CD4-positive, CD25-positive, alpha-beta regulatory T cell (primary cell): ENCODE measurements around the gene NR1D2. TPM values are rescaled to one million over a fixed set of nuclear protein-coding genes. Genes with fewer than 3 reads are reported as not detected.

ENCODE experiments used
- ATAC-seq, 2 donors: fragments of 150-1000 bp; cut with Tn5 transposase; one replicate each; pipeline ENCODE4 v1.10.0; 2021; ENCODE audit warnings: low read depth in 2 of 2, moderate number of reproducible peaks in 2 of 2, moderate library complexity in 1 of 2
- DNase-seq, 3 donors: peaks; one replicate each; pipeline versions ENCODE4 v3.0.0 to v3.0.0-alpha.2; 2012 to 2022; ENCODE audit warnings: mixed read lengths in 1 of 3
- H3K27ac ChIP-seq: one replicate; pipeline ENCODE4 v1.7.0; 2013; ENCODE audit warnings: mild to moderate bottlenecking, low read length; ENCODE audit not compliant: insufficient read depth, poor library complexity, severe bottlenecking
- H3K27me3 ChIP-seq: one replicate; pipeline ENCODE4 v1.7.0; 2013; ENCODE audit warnings: low read length; ENCODE audit not compliant: control insufficient read depth, insufficient read depth
- H3K36me3 ChIP-seq: one replicate; pipeline ENCODE4 v1.7.0; 2013; ENCODE audit warnings: mild to moderate bottlenecking, low read length, moderate library complexity; ENCODE audit not compliant: control insufficient read depth, insufficient read depth
- H3K4me1 ChIP-seq: 2 replicates; pipeline ENCODE4 v1.7.0; 2013; ENCODE audit warnings: mild to moderate bottlenecking, low read length; ENCODE audit not compliant: insufficient read depth, control insufficient read depth, poor library complexity, severe bottlenecking
- H3K4me3 ChIP-seq: one replicate; pipeline ENCODE4 v1.7.0; 2013; ENCODE audit warnings: low read depth, mild to moderate bottlenecking, low read length, moderate library complexity
- H3K9me3 ChIP-seq, 2 experiments: 1 replicate in 1 of 2; 2 replicates in 1 of 2; pipeline ENCODE4 v1.7.0; 2013; ENCODE audit warnings: low read length in 2 of 2, mild to moderate bottlenecking in 1 of 2, moderate library complexity in 1 of 2; ENCODE audit not compliant: control insufficient read depth in 2 of 2
- H3K27ac Mint-ChIP-seq, 3 donors: one replicate each; pipeline ENCODE4 v1.8.0; 2020 to 2022; ENCODE audit warnings: mild to moderate bottlenecking in 3 of 3, mixed read lengths in 3 of 3, moderate library complexity in 2 of 3
- H3K27me3 Mint-ChIP-seq: one replicate; pipeline ENCODE4 v1.8.0; 2022; ENCODE audit warnings: mild to moderate bottlenecking, mixed read lengths
- H3K36me3 Mint-ChIP-seq: one replicate; pipeline ENCODE4 v1.8.0; 2020; ENCODE audit warnings: mixed read lengths
- H3K4me1 Mint-ChIP-seq, 4 donors: one replicate each; pipeline ENCODE4 v1.8.0; 2020 to 2022; ENCODE audit warnings: mixed read lengths in 4 of 4, mild to moderate bottlenecking in 1 of 4
- H3K4me3 Mint-ChIP-seq, 4 donors: one replicate each; pipeline ENCODE4 v1.8.0; 2020 to 2022; ENCODE audit warnings: mild to moderate bottlenecking in 4 of 4, mixed read lengths in 4 of 4, moderate library complexity in 3 of 4
- H3K9me3 Mint-ChIP-seq, 7 donors: one replicate each; pipeline ENCODE4 v1.8.0; 2020 to 2022; ENCODE audit warnings: mixed read lengths in 7 of 7, mild to moderate bottlenecking in 3 of 7, moderate library complexity in 2 of 7
- polyA plus RNA-seq, 4 donors: library from polyadenylated mRNA; unstranded; fragments of 300-500 nt; fragmentation: Illumina TruSeq; gene quantifications; one replicate each; pipeline ENCODE4 v1.2.3, GENCODE V29; 2021
- total RNA-seq: library from RNA; stranded (reverse); gene quantifications from one replicate; pipeline ENCODE4 v1.2.3, GENCODE V29; 2022

NR1D2 gene
- total and polyA plus RNA-seq, 5 donors from 2014 or later: 35.9 to 113 (median 44.2) TPM

DNA sequence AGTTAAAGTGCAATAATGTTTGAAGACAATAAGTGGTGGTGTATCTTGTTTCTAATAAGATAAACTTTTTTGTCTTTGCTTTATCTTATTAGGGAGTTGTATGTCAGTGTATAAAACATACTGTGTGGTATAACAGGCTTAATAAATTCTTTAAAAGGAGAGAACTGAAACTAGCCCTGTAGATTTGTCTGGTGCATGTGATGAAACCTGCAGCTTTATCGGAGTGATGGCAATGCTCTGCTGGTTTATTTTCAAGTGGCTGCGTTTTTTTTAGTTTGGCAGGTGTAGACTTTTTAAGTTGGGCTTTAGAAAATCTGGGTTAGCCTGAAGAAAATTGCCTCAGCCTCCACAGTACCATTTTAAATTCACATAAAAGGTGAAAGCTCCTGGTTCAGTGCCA is 25.5 kb upstream of the NR1D2 start:
- peaks cover 41% of the 10 kb centered on the region for H3K36me3 Mint-ChIP-seq
- peak overlapping the region in 1 of 3 donors; percentile 68 for H3K27ac Mint-ChIP-seq

DNA sequence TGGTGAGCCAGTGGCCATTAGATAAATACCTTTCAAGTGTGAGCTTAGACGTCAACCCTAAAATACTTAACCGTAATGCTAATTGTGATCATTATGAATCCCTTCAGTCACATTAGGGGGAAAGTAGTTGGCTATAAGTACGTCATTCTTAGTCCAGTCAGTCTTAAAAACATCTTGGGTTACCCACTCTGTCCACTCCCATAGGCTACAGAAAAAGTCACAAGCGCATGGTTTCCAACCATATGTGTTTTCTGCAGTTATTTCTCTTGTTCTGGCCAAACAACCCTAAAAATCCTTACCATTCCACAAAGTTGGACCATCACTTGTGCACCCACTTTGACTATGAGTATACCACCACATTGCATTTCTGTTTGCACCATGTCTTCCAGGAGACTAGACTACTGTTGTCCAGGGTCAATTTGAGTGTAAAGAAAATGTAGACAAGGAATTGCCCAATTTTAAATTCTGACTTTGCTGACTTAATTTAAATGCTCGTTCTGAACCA is 24.9 kb upstream of the NR1D2 start:
- ATAC-seq: no peak
- peak overlapping the region; percentile 23 for H3K27ac ChIP-seq

More for the DNA sequence above, 25.5 kb upstream of the NR1D2 start:
- H3K27me3 ChIP-seq: no peaks in the 10 kb centered on the region
- H3K27me3 Mint-ChIP-seq: peaks cover 10% of the 10 kb centered on the region
- H3K9me3 ChIP-seq: no peaks in the 10 kb centered on the region
- peaks cover 25 to 59% (median 45%) of the 10 kb centered on the region in 4 donors for H3K4me1 Mint-ChIP-seq
- DNase-seq (no peak), ATAC-seq (no peak)
- H3K36me3 ChIP-seq: peaks cover 33% of the 10 kb centered on the region
- H3K4me3 Mint-ChIP-seq: peak overlapping the region in 2 of 4 donors; percentile 83 to 99
- peaks cover 26% of the 10 kb centered on the region for H3K4me1 ChIP-seq
- H3K9me3 Mint-ChIP-seq: no peaks in the 10 kb centered on the region
- no peak overlapping the region for H3K4me3 ChIP-seq
- peak overlapping the region; percentile 92 for H3K27ac ChIP-seq

DNA sequence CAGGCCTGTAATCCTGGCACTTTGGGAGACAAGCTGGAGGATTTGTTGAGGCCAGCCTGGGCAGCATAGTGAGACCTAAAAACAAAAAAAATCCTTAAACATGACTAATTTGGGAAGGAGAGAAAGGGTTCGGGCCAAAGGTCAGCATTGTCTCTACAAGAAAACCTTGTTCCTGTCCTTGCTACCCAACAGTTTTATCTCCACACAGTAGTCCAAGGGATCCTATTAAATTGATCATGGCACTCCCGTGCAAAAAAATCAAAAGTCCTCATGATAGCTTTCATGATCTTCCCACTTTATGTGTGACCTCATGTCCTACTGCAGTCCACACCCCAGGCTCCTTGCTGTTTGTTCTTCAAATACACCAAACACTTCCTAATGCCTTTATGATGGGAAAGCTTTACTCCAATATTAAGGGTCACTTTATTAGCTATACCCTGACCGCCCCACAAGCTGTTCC is 24.0 kb upstream of the NR1D2 start:
- Mint-ChIP-seq H3K36me3 (peaks cover 41% of the 10 kb centered on the region), H3K27ac (peak overlapping the region in 1 of 3 donors; percentile 49), H3K9me3 (no peaks in the 10 kb centered on the region), H3K4me3 (peak overlapping the region in 3 of 4 donors; percentile 41 to 83 (median 82)), H3K4me1 (peaks cover 15 to 45% (median 37%) of the 10 kb centered on the region in 4 donors), H3K27me3 (peaks cover 6% of the 10 kb centered on the region)
- H3K9me3 ChIP-seq: no peaks in the 10 kb centered on the region
- no peak for ATAC-seq
- no peak overlapping the region for H3K4me3 ChIP-seq
- H3K36me3 ChIP-seq: peaks cover 33% of the 10 kb centered on the region
- no peaks in the 10 kb centered on the region for H3K27me3 ChIP-seq
- DNase-seq: no peak
- peak overlapping the region; percentile 55 for H3K27ac ChIP-seq
- peaks cover 22% of the 10 kb centered on the region for H3K4me1 ChIP-seq

More for the DNA sequence above, 24.9 kb upstream of the NR1D2 start:
- Mint-ChIP-seq H3K27me3 (peaks cover 10% of the 10 kb centered on the region), H3K4me1 (peaks cover 22 to 54% (median 43%) of the 10 kb centered on the region in 4 donors), H3K36me3 (peaks cover 41% of the 10 kb centered on the region), H3K27ac (peak overlapping the region; percentile 15 to 68 (median 16)), H3K9me3 (no peaks in the 10 kb centered on the region), H3K4me3 (peak overlapping the region in 2 of 4 donors; percentile 82 to 83)
- H3K27me3 ChIP-seq: no peaks in the 10 kb centered on the region
- peaks cover 26% of the 10 kb centered on the region for H3K4me1 ChIP-seq
- no peak overlapping the region for H3K4me3 ChIP-seq
- DNase-seq: no peak
- H3K9me3 ChIP-seq: no peaks in the 10 kb centered on the region
- peaks cover 33% of the 10 kb centered on the region for H3K36me3 ChIP-seq

DNA sequence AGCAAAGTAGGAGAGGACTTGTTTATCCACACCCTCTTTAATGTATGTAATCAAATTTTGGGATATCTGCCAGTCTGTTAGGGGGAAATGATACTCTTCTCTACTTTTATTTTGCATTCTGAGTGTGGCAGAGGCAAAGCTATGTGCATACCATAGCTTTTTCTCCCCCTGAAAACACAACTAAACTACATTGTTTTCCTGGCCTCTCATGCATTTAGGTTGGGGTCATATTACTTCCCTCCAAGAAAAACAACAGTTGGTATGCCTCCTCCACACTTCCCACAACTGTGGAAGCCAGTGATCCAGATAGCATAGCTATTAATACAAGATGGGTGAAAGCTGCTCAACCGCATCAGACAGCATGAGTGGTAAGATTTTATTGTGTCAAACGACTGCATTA is 21.3 kb upstream of the NR1D2 start:
- DNase-seq (no peak), ATAC-seq (no peak)
- Mint-ChIP-seq H3K27ac (no peak overlapping the region), H3K9me3 (no peaks in the 10 kb centered on the region), H3K27me3 (no peaks in the 10 kb centered on the region), H3K4me1 (peaks cover 10 to 25% (median 21%) of the 10 kb centered on the region in 4 donors), H3K36me3 (peaks cover 24% of the 10 kb centered on the region), H3K4me3 (no peak overlapping the region)
- no peak overlapping the region for H3K4me3 ChIP-seq
- H3K4me1 ChIP-seq: peaks cover 4% of the 10 kb centered on the region
- H3K27me3 ChIP-seq: no peaks in the 10 kb centered on the region
- no peaks in the 10 kb centered on the region for H3K9me3 ChIP-seq
- H3K36me3 ChIP-seq: peaks cover 26% of the 10 kb centered on the region
- no peak overlapping the region for H3K27ac ChIP-seq

DNA sequence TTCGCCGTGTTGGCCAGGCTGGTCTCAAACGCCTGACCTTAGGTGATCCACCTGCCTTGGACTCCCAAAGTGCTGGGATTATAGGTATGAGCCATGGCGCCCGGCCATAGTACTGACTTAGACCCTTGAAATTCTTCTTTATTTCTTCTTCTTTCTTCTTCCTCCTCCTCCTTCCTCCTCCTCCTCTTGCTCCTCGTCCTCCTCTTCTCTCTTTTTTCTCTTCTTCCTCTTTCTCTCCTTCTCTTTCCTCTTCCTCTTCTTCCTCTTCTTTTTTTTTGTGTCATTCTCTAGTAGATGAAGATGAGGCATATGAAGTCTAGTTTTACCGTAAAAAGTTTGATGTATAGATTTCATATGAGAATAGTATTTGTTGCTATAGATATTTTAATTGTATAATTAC is 18.8 kb upstream of the NR1D2 start:
- DNase-seq (no peak), ATAC-seq (no peak)
- Mint-ChIP-seq H3K4me3 (no peak overlapping the region), H3K36me3 (peaks cover 8% of the 10 kb centered on the region), H3K27me3 (no peaks in the 10 kb centered on the region), H3K4me1 (peaks cover 0 to 6% (median 2%) of the 10 kb centered on the region in 4 donors), H3K9me3 (no peaks in the 10 kb centered on the region), H3K27ac (no peak overlapping the region)
- no peak overlapping the region for H3K4me3 ChIP-seq
- H3K27ac ChIP-seq: no peak overlapping the region
- H3K27me3 ChIP-seq: no peaks in the 10 kb centered on the region
- H3K4me1 ChIP-seq: no peaks in the 10 kb centered on the region
- H3K36me3 ChIP-seq: peaks cover 6% of the 10 kb centered on the region
- H3K9me3 ChIP-seq: no peaks in the 10 kb centered on the region

DNA sequence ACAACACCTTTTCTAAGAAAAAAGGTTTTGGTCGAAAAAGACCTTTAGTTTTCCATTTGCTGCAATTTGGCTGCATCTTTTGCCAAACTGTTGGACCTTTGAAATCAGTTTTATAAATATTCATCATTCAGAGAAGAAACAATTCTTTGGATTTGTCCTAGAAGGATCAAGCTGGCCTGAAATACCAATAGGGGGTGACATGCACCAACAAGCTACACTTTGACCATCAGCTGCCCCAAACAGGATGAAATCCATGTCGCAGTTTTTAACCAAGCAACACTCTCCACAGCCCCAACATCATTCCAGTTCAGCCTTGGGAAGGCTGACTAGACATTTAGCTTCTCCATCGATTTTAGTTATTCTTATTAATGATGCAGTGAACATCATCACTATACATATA is 18.4 kb upstream of the NR1D2 start:
- Histone ChIP-seq H3K4me1 (no peaks in the 10 kb centered on the region), H3K36me3 (peaks cover 2% of the 10 kb centered on the region), H3K27me3 (peaks cover 2% of the 10 kb centered on the region), H3K9me3 (no peaks in the 10 kb centered on the region), H3K27ac (no peak overlapping the region), H3K4me3 (no peak overlapping the region)
- H3K27ac Mint-ChIP-seq: no peak overlapping the region
- H3K27me3 Mint-ChIP-seq: no peaks in the 10 kb centered on the region
- H3K4me3 Mint-ChIP-seq: no peak overlapping the region
- H3K4me1 Mint-ChIP-seq: peaks cover 0 to 3% (median 0%) of the 10 kb centered on the region in 4 donors
- peaks cover 7% of the 10 kb centered on the region for H3K36me3 Mint-ChIP-seq
- no peaks in the 10 kb centered on the region for H3K9me3 Mint-ChIP-seq
- no peak for ATAC-seq
- DNase-seq: no peak

DNA sequence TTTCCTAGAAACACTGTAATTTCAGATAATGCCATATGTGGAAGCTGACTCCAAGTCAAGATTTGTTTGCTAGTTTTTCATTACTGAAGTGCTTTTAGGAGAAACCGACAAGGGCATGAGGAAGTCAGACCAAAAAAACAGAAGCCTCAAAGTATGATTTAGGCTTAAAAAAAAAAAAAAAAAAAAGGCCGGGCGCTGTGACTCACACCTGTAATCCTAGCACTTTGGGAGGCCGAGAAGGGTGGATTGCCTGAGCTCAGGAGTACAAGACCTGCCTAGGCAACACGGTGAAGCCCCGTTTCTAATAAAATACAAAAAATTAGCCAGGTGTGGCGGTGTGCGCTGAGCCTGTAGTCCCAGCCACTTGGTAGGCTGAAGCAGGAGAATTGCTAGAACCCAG is 16.6 kb upstream of the NR1D2 start:
- Mint-ChIP-seq H3K9me3 (no peaks in the 10 kb centered on the region), H3K36me3 (peaks cover 4% of the 10 kb centered on the region), H3K4me1 (peaks cover 0 to 3% (median 0%) of the 10 kb centered on the region in 4 donors), H3K4me3 (no peak overlapping the region), H3K27ac (no peak overlapping the region), H3K27me3 (peaks cover 11% of the 10 kb centered on the region)
- no peaks in the 10 kb centered on the region for H3K36me3 ChIP-seq
- no peak overlapping the region for H3K4me3 ChIP-seq
- ATAC-seq (no peak), DNase-seq (no peak)
- H3K4me1 ChIP-seq: no peaks in the 10 kb centered on the region
- H3K9me3 ChIP-seq: no peaks in the 10 kb centered on the region
- peaks cover 2% of the 10 kb centered on the region for H3K27me3 ChIP-seq
- no peak overlapping the region for H3K27ac ChIP-seq

DNA sequence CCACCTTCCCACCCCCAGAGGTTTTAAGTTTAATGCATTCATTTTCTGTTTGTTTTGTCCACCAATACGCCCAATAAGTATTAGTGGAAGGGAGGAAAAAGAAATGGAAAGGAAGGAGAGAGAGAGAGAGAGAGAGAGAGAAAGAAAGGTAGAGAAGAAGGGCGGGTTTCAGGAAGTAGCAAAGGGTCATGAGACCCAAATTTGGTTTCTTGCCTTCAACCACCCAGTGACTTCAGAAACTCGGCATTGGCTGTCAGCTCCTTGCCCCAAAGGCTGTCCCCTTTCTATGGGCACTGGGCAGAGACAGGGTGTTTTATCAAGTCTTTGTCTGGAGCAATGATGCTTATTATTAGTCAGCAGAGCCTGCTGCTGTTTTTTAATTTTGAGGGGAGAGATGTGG is 13.5 kb upstream of the NR1D2 start:
- H3K9me3 Mint-ChIP-seq: no peaks in the 10 kb centered on the region
- no peak overlapping the region for H3K27ac Mint-ChIP-seq
- Histone ChIP-seq H3K36me3 (no peaks in the 10 kb centered on the region), H3K9me3 (no peaks in the 10 kb centered on the region), H3K27me3 (peaks cover 2% of the 10 kb centered on the region), H3K27ac (no peak overlapping the region), H3K4me3 (no peak overlapping the region), H3K4me1 (no peaks in the 10 kb centered on the region)
- no peak for ATAC-seq
- H3K4me3 Mint-ChIP-seq: no peak overlapping the region
- peaks cover 16% of the 10 kb centered on the region for H3K27me3 Mint-ChIP-seq
- peaks cover 0 to under 1% (median 0%) of the 10 kb centered on the region in 4 donors for H3K4me1 Mint-ChIP-seq
- DNase-seq: no peak
- H3K36me3 Mint-ChIP-seq: peaks cover 4% of the 10 kb centered on the region
